Fibroblast of lung (primary cell): ENCODE results near the gene PHF2. TPM values are rescaled to one million over a fixed set of nuclear protein-coding genes. Genes with fewer than 3 reads are reported as not detected.

Experiments used
- DNase-seq, 2 donors: peaks; one replicate each; pipeline versions ENCODE4 v3.0.0 to v3.0.0-alpha.2; 2010; ENCODE audit warnings: low read depth in 2 of 2
- H2AFZ ChIP-seq: 2 replicates; pipeline ENCODE4 v1.5.1; 2012; ENCODE audit warnings: low read length, control low read depth, inconsistent platforms
- H3K27ac ChIP-seq: 2 replicates; pipeline ENCODE4 v1.5.1; 2011; ENCODE audit warnings: low read length, control low read depth; ENCODE audit not compliant: insufficient read depth
- H3K27me3 ChIP-seq: 2 replicates; pipeline ENCODE4 v1.5.1; 2011; ENCODE audit warnings: mild to moderate bottlenecking, low read length; ENCODE audit not compliant: control insufficient read depth, insufficient read depth
- H3K36me3 ChIP-seq: 2 replicates; pipeline ENCODE4 v1.5.1; 2011; ENCODE audit warnings: low read length; ENCODE audit not compliant: control insufficient read depth, insufficient read depth
- H3K4me1 ChIP-seq: 2 replicates; pipeline ENCODE4 v1.5.1; 2011; ENCODE audit warnings: low read length; ENCODE audit not compliant: control insufficient read depth, insufficient read depth; ENCODE audit errors: extremely low read depth
- H3K4me2 ChIP-seq: 2 replicates; pipeline ENCODE4 v1.5.1; 2011; ENCODE audit warnings: low read length, control low read depth; ENCODE audit not compliant: insufficient read depth; ENCODE audit errors: extremely low read depth
- H3K4me3 ChIP-seq, 4 experiments: fragments of 200-600 bp in 1 of 4; sonication (generic) in 1 of 4; replicated peaks in 1 of 4; 2 replicates each; pipeline ENCODE4 v1.5.1; 2011 to 2016; ENCODE audit warnings: low read length in 4 of 4, low read depth in 3 of 4, mild to moderate bottlenecking in 3 of 4, control low read depth in 2 of 4, inconsistent platforms in 1 of 4, mixed read lengths in 1 of 4; ENCODE audit not compliant: insufficient read depth in 1 of 4; ENCODE audit errors: control extremely low read depth in 1 of 4
- H3K79me2 ChIP-seq: 2 replicates; pipeline ENCODE4 v1.5.1; 2012; ENCODE audit warnings: mild to moderate bottlenecking, low read length, inconsistent platforms; ENCODE audit not compliant: control insufficient read depth, insufficient read depth
- H3K9ac ChIP-seq: 2 replicates; pipeline ENCODE4 v1.5.1; 2011; ENCODE audit warnings: mild to moderate bottlenecking, low read length, control low read depth; ENCODE audit not compliant: insufficient read depth
- H3K9me3 ChIP-seq: 2 replicates; pipeline ENCODE4 v1.5.1; 2012; ENCODE audit warnings: low read depth, low read length; ENCODE audit not compliant: control insufficient read depth, insufficient read depth
- H4K20me1 ChIP-seq: 2 replicates; pipeline ENCODE4 v1.5.1; 2011; ENCODE audit warnings: low read length; ENCODE audit not compliant: control insufficient read depth, insufficient read depth; ENCODE audit errors: extremely low read depth
- CTCF ChIP-seq, 2 donors: IDR thresholded peaks in 1 of 2; conservative IDR thresholded peaks in 1 of 2; 1 replicate in 1 of 2; 2 replicates in 1 of 2; pipeline ENCODE4 v1.5.1; 2011 to 2012; ENCODE audit warnings: low read length in 2 of 2, control low read depth in 1 of 2, inconsistent platforms in 1 of 2, low read depth in 1 of 2, mild to moderate bottlenecking in 1 of 2
- EZH2 ChIP-seq: IDR thresholded peaks from 2 replicates; pipeline ENCODE4 v1.5.1; 2012; ENCODE audit warnings: low read length, control low read depth, mild to moderate bottlenecking; ENCODE audit errors: missing control alignments
- polyA plus RNA-seq, 2 donors: library from polyadenylated mRNA; depleted of rRNA in 1 of 2; stranded (reverse) in 1 of 2; unstranded in 1 of 2; fragments of >200 nt; gene quantifications; 2 replicates each; pipeline ENCODE4 v1.2.1, GENCODE V29; 2011 to 2012; ENCODE audit warnings: missing spikeins in 1 of 2
- total RNA-seq: library from RNA; depleted of rRNA; stranded (reverse); fragments of >200 nt; gene quantifications from 2 replicates; pipeline ENCODE4 v1.2.1, GENCODE V29; 2014

The PHF2 gene
- total and polyA plus RNA-seq, 2 donors (not counting 1 experiment from before 2014, with no cell fraction given) = 9.2 to 13.4 TPM

- no peaks in the 10 kb centered on the region for H4K20me1 ChIP-seq
- peaks cover 13% of the 10 kb centered on the region for H3K36me3 ChIP-seq
- DNase-seq = no peak
- H3K9me3 ChIP-seq = no peaks in the 10 kb centered on the region
- TF ChIP-seq CTCF (conservative IDR thresholded peaks at IDR 0.05 in 1 of 2, IDR thresholded peaks at IDR 0.05 in 1 of 2; ENCODE audit: low read depth in 1 of 2, low read length in 2 of 2) = no peak
- no peak for TF ChIP-seq EZH2
- H3K4me3 ChIP-seq = no peak overlapping the region
- H3K27ac ChIP-seq = no peak overlapping the region
- peaks cover 5% of the 10 kb centered on the region for H3K4me1 ChIP-seq
- H2AFZ ChIP-seq = no peak overlapping the region
- H3K4me2 ChIP-seq = no peak overlapping the region
- no peak overlapping the region for H3K9ac ChIP-seq
- no peaks in the 10 kb centered on the region for H3K79me2 ChIP-seq
- no peaks in the 10 kb centered on the region for H3K27me3 ChIP-seq
Measured at GRCh38 chr9:93645921-93646639, 69.7 kb downstream of the PHF2 start.

- H2AFZ ChIP-seq = no peak overlapping the region
- H3K9me3 ChIP-seq = no peaks in the 10 kb centered on the region
- TF ChIP-seq EZH2 (no peak), CTCF (conservative IDR thresholded peaks at IDR 0.05 in 1 of 2, IDR thresholded peaks at IDR 0.05 in 1 of 2; ENCODE audit: low read depth in 1 of 2, low read length in 2 of 2) (no peak)
- H3K4me3 ChIP-seq = no peak overlapping the region
- no peak overlapping the region for H3K4me2 ChIP-seq
- peaks cover 13% of the 10 kb centered on the region for H3K36me3 ChIP-seq
- H3K27ac ChIP-seq = no peak overlapping the region
- H4K20me1 ChIP-seq = no peaks in the 10 kb centered on the region
- no peaks in the 10 kb centered on the region for H3K27me3 ChIP-seq
- DNase-seq = no peak
- H3K4me1 ChIP-seq = peaks cover 5% of the 10 kb centered on the region
- no peak overlapping the region for H3K9ac ChIP-seq
- H3K79me2 ChIP-seq = no peaks in the 10 kb centered on the region
Measured at GRCh38 chr9:93646640-93647178, 70.3 kb downstream of the PHF2 start.

- H3K4me2 ChIP-seq = no peak overlapping the region
- H3K4me3 ChIP-seq = no peak overlapping the region
- no peaks in the 10 kb centered on the region for H3K9me3 ChIP-seq
- peaks cover 14% of the 10 kb centered on the region for H3K36me3 ChIP-seq
- no peak overlapping the region for H2AFZ ChIP-seq
- H3K27ac ChIP-seq = no peak overlapping the region
- H4K20me1 ChIP-seq = no peaks in the 10 kb centered on the region
- H3K4me1 ChIP-seq = peaks cover 2% of the 10 kb centered on the region
- H3K79me2 ChIP-seq = no peaks in the 10 kb centered on the region
- H3K27me3 ChIP-seq = no peaks in the 10 kb centered on the region
- TF ChIP-seq CTCF (conservative IDR thresholded peaks at IDR 0.05 in 1 of 2, IDR thresholded peaks at IDR 0.05 in 1 of 2; ENCODE audit: low read depth in 1 of 2, low read length in 2 of 2) = no peak
- TF ChIP-seq EZH2 = no peak
- no peak overlapping the region for H3K9ac ChIP-seq
- DNase-seq = no peak
Measured at GRCh38 chr9:93648181-93648580, 71.8 kb downstream of the PHF2 start.
